Endothelial cell of umbilical vein (primary cell): ENCODE data around the gene SYNCRIP. TPM values are rescaled to one million over a fixed set of nuclear protein-coding genes. Genes with fewer than 3 reads are reported as not detected.

ENCODE experiments used
- BruUV-seq: library from RNA; stranded (reverse); fragments of 400-500 nt; replicated peaks from 2 replicates; lab custom pipeline; 2021; lab: Mats Ljungman, UMichigan
- CTCF ChIA-PET: fragments of 300-600, 350-600 bp; sonication (Branson Sonifier 250); formaldehyde crosslinking; loops from one replicate; lab custom pipeline; 2021; ENCODE audit warnings: antibody characterized with exemption, inconsistent platforms; lab: Charles Lee
- POLR2A ChIA-PET: fragments of 300-600, 350-600 bp; sonication (Branson Sonifier 250); formaldehyde crosslinking; loops from one replicate; lab custom pipeline; 2021; ENCODE audit warnings: antibody characterized with exemption, inconsistent platforms; lab: Charles Lee
- DNase-seq: peaks from one replicate; pipeline ENCODE4 v3.0.0-alpha.2; 2011; ENCODE audit warnings: low read depth, low spot score
- FAIRE-seq: peaks from 2 replicates; lab custom pipeline; 2011; peaks lifted over from hg19 to GRCh38; lab: Jason Lieb, UNC
- H2AFZ ChIP-seq: 2 replicates; pipeline ENCODE4 v1.6.0; 2012; ENCODE audit warnings: low read depth, low read length, control low read depth, inconsistent platforms
- H3K27ac ChIP-seq: 2 replicates; pipeline ENCODE4 v1.5.1; 2011; ENCODE audit warnings: low read depth, mild to moderate bottlenecking, control low read depth, low read length, moderate library complexity; ENCODE audit not compliant: insufficient read depth
- H3K27me3 ChIP-seq, 2 experiments: 2 replicates each; pipeline versions ENCODE4 v1.6.0 to v1.6.1; 2011; ENCODE audit warnings: low read length in 2 of 2, mixed read lengths in 1 of 2; ENCODE audit not compliant: control insufficient read depth in 2 of 2, insufficient read depth in 2 of 2
- H3K36me3 ChIP-seq, 2 experiments: 2 replicates in 1 of 2; 3 replicates in 1 of 2; pipeline ENCODE4 v1.5.1; 2011; ENCODE audit warnings: low read length in 2 of 2, mild to moderate bottlenecking in 1 of 2, moderate library complexity in 1 of 2; ENCODE audit not compliant: control insufficient read depth in 2 of 2, insufficient read depth in 2 of 2; ENCODE audit errors: extremely low read depth in 1 of 2
- H3K4me1 ChIP-seq: 3 replicates; pipeline ENCODE4 v1.5.1; 2011; ENCODE audit warnings: mild to moderate bottlenecking, low read length; ENCODE audit not compliant: control insufficient read depth, insufficient read depth; ENCODE audit errors: extremely low read depth
- H3K4me2 ChIP-seq: 2 replicates; pipeline ENCODE4 v1.6.1; 2011; ENCODE audit warnings: low read length, control low read depth, mixed read lengths; ENCODE audit not compliant: insufficient read depth
- H3K4me3 ChIP-seq, 3 experiments: fragments of 200-600 bp in 1 of 3; sonication (generic), shearing (Covaris generic) in 1 of 3; replicated peaks in 1 of 3; 2 replicates each; pipeline ENCODE4 v1.5.1; 2011 to 2016; ENCODE audit warnings: control low read depth in 3 of 3, low read length in 3 of 3, mild to moderate bottlenecking in 2 of 3, inconsistent platforms in 1 of 3, low read depth in 1 of 3, moderate library complexity in 1 of 3; ENCODE audit not compliant: insufficient read depth in 1 of 3
- H3K79me2 ChIP-seq: 2 replicates; pipeline ENCODE4 v1.6.0; 2012; ENCODE audit warnings: low read length, inconsistent platforms; ENCODE audit not compliant: control insufficient read depth, insufficient read depth
- H3K9ac ChIP-seq: replicated peaks from 2 replicates; pipeline ENCODE3; 2011; ENCODE audit warnings: low read length, control low read depth; ENCODE audit not compliant: insufficient read depth; ENCODE audit errors: extremely low read depth
- H3K9me1 ChIP-seq: replicated peaks from 3 replicates; pipeline ENCODE4 v1.6.0; 2011; ENCODE audit warnings: mild to moderate bottlenecking, low read length; ENCODE audit not compliant: control insufficient read depth, insufficient read depth; ENCODE audit errors: extremely low read depth
- H3K9me3 ChIP-seq: replicated peaks from 2 replicates; pipeline ENCODE4 v1.5.1; 2012; ENCODE audit warnings: low read length, inconsistent platforms; ENCODE audit not compliant: control insufficient read depth, insufficient read depth
- H4K20me1 ChIP-seq: replicated peaks from 2 replicates; pipeline ENCODE3; 2011; ENCODE audit warnings: mild to moderate bottlenecking, low read length; ENCODE audit not compliant: control insufficient read depth, insufficient read depth; ENCODE audit errors: extremely low read depth
- GATA2 ChIP-seq: IDR thresholded peaks from 2 replicates; pipeline ENCODE4 v1.7.0; 2011; ENCODE audit warnings: low read depth, mild to moderate bottlenecking, moderate library complexity, mixed read lengths, low read length; ENCODE audit not compliant: insufficient read length, insufficient read depth
- JUN ChIP-seq: IDR thresholded peaks from 2 replicates; pipeline ENCODE4 v1.6.1; 2011; ENCODE audit warnings: borderline replicate concordance, low read depth; ENCODE audit not compliant: insufficient read length, insufficient read depth
- POLR2AphosphoS5 ChIP-seq: IDR thresholded peaks from 2 replicates; pipeline ENCODE4 v1.6.1; 2012; ENCODE audit warnings: low read depth, mild to moderate bottlenecking, control low read depth, low read length, moderate library complexity; ENCODE audit not compliant: insufficient read depth
- dilution Hi-C: fragments of 300-500 bp; cut with MboI; formaldehyde crosslinking; loops from one replicate; pipeline ENCODE4 v1.15.0; 2019; ENCODE audit warnings: low sequenced_read_pairs; ENCODE audit not compliant: extremely low pct_ligation_motif_present
- intact Hi-C: fragments of 100-400 bp; cut with micrococcal nuclease; formaldehyde crosslinking; loops from one replicate; pipeline ENCODE4 v1.10.0; 2022
- polyA plus RNA-seq, 4 experiments: library from polyadenylated mRNA; depleted of rRNA in 3 of 4; stranded (reverse) in 3 of 4; unstranded in 1 of 4; fragments of >200 nt; gene quantifications; 2 replicates each; pipeline versions ENCODE4 v1.2.1 to v1.2.3, GENCODE V29; 2011 to 2012; ENCODE audit warnings: missing spikeins in 1 of 4
- total RNA-seq: library from RNA; stranded (reverse); gene quantifications from 2 replicates; pipeline ENCODE4 v1.2.3, GENCODE V29; 2021
- TF ChIP-seq, protein P1 (sequence below): IDR thresholded peaks from 2 replicates; pipeline ENCODE4 v1.6.1; 2011; ENCODE audit not compliant: insufficient read depth, insufficient read length
- TF ChIP-seq, protein P2 (sequence below), 2 donors: IDR thresholded peaks; 1 replicate in 1 of 2; 2 replicates in 1 of 2; pipeline ENCODE4 v1.5.1; 2011; ENCODE audit warnings: low read length in 2 of 2, mild to moderate bottlenecking in 2 of 2, moderate library complexity in 2 of 2, control low read depth in 1 of 2, inconsistent platforms in 1 of 2, low read depth in 1 of 2; ENCODE audit not compliant: insufficient read depth in 1 of 2; ENCODE audit errors: extremely low read depth in 1 of 2

SYNCRIP gene
- total and polyA plus RNA-seq, 2 donors (not counting 3 experiments of a cell fraction or from before 2014, with no cell fraction given), result 16.3 to 155 TPM

DNA sequence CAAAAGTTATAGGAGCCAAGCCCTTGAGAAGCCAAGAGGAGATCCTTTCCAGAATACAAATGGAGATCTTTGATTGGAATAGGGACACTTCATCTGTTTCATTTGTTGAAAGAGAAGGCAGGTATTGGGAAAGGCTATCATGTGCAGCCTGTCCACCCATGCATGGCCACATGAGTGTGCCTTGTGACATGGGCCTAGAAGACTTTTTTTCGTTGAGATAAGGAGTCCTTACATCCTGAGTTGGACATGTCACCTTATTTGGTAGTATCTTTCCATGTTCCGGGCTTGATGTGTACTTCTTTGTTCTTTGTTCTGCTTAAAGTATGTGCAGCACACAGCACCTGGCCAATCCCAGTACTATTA is 42.1 kb upstream of the SYNCRIP start:
- Histone ChIP-seq H3K4me1 (peaks cover 7% of the 10 kb centered on the region), H3K9me1 (no peaks in the 10 kb centered on the region), H3K4me2 (no peak overlapping the region), H3K9ac (no peak overlapping the region), H3K4me3 (no peak overlapping the region), H3K9me3 (no peaks in the 10 kb centered on the region), H4K20me1 (no peaks in the 10 kb centered on the region), H3K27ac (no peak overlapping the region), H3K27me3 (peaks cover 0 to 2% of the 10 kb centered on the region in 2 experiments), H2AFZ (no peak overlapping the region), H3K36me3 (no peaks in the 10 kb centered on the region), H3K79me2 (peaks cover 6% of the 10 kb centered on the region)
- intact Hi-C loops (no loop called here), dilution Hi-C loops (no loop called here)
- no peak for FAIRE-seq
- CTCF ChIA-PET, result no interaction called here
- no TSS peak for BruUV-seq
- DNase-seq, result no peak
- TF ChIP-seq, protein P1, sequence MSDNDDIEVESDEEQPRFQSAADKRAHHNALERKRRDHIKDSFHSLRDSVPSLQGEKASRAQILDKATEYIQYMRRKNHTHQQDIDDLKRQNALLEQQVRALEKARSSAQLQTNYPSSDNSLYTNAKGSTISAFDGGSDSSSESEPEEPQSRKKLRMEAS, result no peak
- TF ChIP-seq JUN, result no peak
- TF ChIP-seq, protein P2, sequence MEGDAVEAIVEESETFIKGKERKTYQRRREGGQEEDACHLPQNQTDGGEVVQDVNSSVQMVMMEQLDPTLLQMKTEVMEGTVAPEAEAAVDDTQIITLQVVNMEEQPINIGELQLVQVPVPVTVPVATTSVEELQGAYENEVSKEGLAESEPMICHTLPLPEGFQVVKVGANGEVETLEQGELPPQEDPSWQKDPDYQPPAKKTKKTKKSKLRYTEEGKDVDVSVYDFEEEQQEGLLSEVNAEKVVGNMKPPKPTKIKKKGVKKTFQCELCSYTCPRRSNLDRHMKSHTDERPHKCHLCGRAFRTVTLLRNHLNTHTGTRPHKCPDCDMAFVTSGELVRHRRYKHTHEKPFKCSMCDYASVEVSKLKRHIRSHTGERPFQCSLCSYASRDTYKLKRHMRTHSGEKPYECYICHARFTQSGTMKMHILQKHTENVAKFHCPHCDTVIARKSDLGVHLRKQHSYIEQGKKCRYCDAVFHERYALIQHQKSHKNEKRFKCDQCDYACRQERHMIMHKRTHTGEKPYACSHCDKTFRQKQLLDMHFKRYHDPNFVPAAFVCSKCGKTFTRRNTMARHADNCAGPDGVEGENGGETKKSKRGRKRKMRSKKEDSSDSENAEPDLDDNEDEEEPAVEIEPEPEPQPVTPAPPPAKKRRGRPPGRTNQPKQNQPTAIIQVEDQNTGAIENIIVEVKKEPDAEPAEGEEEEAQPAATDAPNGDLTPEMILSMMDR (IDR thresholded peaks at IDR 0.05; ENCODE audit: extremely low read depth in 1 of 2, insufficient read depth in 1 of 2, low read depth in 1 of 2, low read length in 2 of 2), result no peak
- TF ChIP-seq POLR2AphosphoS5, result no peak
- TF ChIP-seq GATA2, result no peak
- POLR2A ChIA-PET, result no interaction called here
